Neural cell (in vitro differentiated cells): ENCODE results near the gene TUBB. TPM values are rescaled to one million over a fixed set of nuclear protein-coding genes. Genes with fewer than 3 reads are reported as not detected.

ENCODE experiments used
- H2AFZ ChIP-seq: fragments of 200-600, 300-800 bp; sonication (generic), shearing (Covaris generic); 2 replicates; pipeline ENCODE4 v1.6.0; 2014; ENCODE audit warnings: low read depth, mild to moderate bottlenecking, antibody characterized with exemption, low read length, moderate library complexity
- H3F3A ChIP-seq: fragments of 200-600 bp; shearing (Covaris generic); 2 replicates; pipeline ENCODE4 v1.6.1; 2016; ENCODE audit warnings: mild to moderate bottlenecking, moderate library complexity, mixed read lengths, antibody characterized with exemption, low read length; ENCODE audit not compliant: insufficient read depth, poor library complexity, severe bottlenecking
- H3K27ac ChIP-seq: fragments of 200-600, 300-800 bp; sonication (generic), shearing (Covaris generic); 2 replicates; pipeline ENCODE4 v1.5.1; 2014; ENCODE audit warnings: mild to moderate bottlenecking, low read length, moderate library complexity
- H3K27me3 ChIP-seq: fragments of 300-800, 200-600 bp; sonication (generic), shearing (Covaris generic); 2 replicates; pipeline ENCODE4 v1.6.0; 2014; ENCODE audit warnings: mild to moderate bottlenecking, low read depth, low read length, moderate library complexity; ENCODE audit not compliant: insufficient read depth
- H3K36me3 ChIP-seq: fragments of 300-800, 200-600 bp; sonication (generic), shearing (Covaris generic); 2 replicates; pipeline ENCODE4 v1.5.1; 2014; ENCODE audit warnings: mild to moderate bottlenecking, antibody characterized with exemption, low read length, moderate library complexity; ENCODE audit not compliant: insufficient read depth
- H3K4me2 ChIP-seq: fragments of 300-800, 200-600 bp; sonication (generic), shearing (Covaris generic); 2 replicates; pipeline ENCODE4 v1.6.0; 2014; ENCODE audit warnings: mild to moderate bottlenecking, low read length
- H3K4me3 ChIP-seq: fragments of 300-800, 200-600 bp; sonication (generic), shearing (Covaris generic); 2 replicates; pipeline ENCODE4 v1.5.1; 2014; ENCODE audit warnings: mild to moderate bottlenecking, low read length, moderate library complexity
- H3K79me2 ChIP-seq: fragments of 200-600 bp; shearing (Covaris generic); replicated peaks from 2 replicates; pipeline ENCODE4 v1.6.0; 2014; ENCODE audit warnings: mild to moderate bottlenecking, low read length, moderate library complexity; ENCODE audit not compliant: insufficient read depth
- H3K9ac ChIP-seq: fragments of 300-800, 200-600 bp; sonication (generic), shearing (Covaris generic); 2 replicates; pipeline ENCODE4 v1.6.1; 2016; ENCODE audit warnings: mild to moderate bottlenecking, low read length, mixed read lengths
- H3K9me2 ChIP-seq: fragments of 200-600 bp; shearing (Covaris generic); 2 replicates; pipeline ENCODE4 v1.6.1; 2016; ENCODE audit warnings: mild to moderate bottlenecking, low read length, mixed read lengths; ENCODE audit not compliant: insufficient read depth
- H3K9me3 ChIP-seq: fragments of 200-600, 300-800 bp; sonication (generic), shearing (Covaris generic); 2 replicates; pipeline ENCODE4 v1.6.1; 2016; ENCODE audit warnings: mild to moderate bottlenecking, mixed run types, low read length, moderate library complexity, mixed read lengths
- H4K20me1 ChIP-seq: fragments of 200-600 bp; shearing (Covaris generic); 2 replicates; pipeline ENCODE4 v1.6.1; 2016; ENCODE audit warnings: mild to moderate bottlenecking, mixed run types; ENCODE audit not compliant: insufficient read depth
- CTCF ChIP-seq: fragments of 450-650 bp; IDR thresholded peaks from 2 replicates; pipeline ENCODE4 v1.5.1; 2014; ENCODE audit warnings: antibody characterized with exemption, mild to moderate bottlenecking, moderate library complexity; ENCODE audit not compliant: poor library complexity, severe bottlenecking
- EP300 ChIP-seq: fragments of 450-650 bp; conservative IDR thresholded peaks from 2 replicates; pipeline ENCODE4 v1.6.1; 2014; ENCODE audit warnings: antibody characterized with exemption, mild to moderate bottlenecking, moderate library complexity; ENCODE audit not compliant: poor library complexity, severe bottlenecking
- EZH2 ChIP-seq: fragments of 200-600, 300-800 bp; shearing (Covaris generic), sonication (generic); IDR thresholded peaks from 2 replicates; pipeline ENCODE4 v1.6.1; 2014; ENCODE audit warnings: antibody characterized with exemption, low read length, borderline replicate concordance, mild to moderate bottlenecking; ENCODE audit not compliant: insufficient read depth, poor library complexity, severe bottlenecking
- MXI1 ChIP-seq: fragments of 450-650 bp; conservative IDR thresholded peaks from 2 replicates; pipeline ENCODE4 v1.6.1; 2014; ENCODE audit warnings: antibody characterized with exemption, mild to moderate bottlenecking; ENCODE audit not compliant: poor library complexity, severe bottlenecking
- POLR2AphosphoS5 ChIP-seq: IDR thresholded peaks from 2 replicates; pipeline ENCODE4 v1.6.1; 2012
- RAD21 ChIP-seq: fragments of 450-650 bp; conservative IDR thresholded peaks from 2 replicates; pipeline ENCODE4 v1.6.1; 2014; ENCODE audit warnings: antibody characterized with exemption, mild to moderate bottlenecking, moderate library complexity
- REST ChIP-seq: IDR thresholded peaks from 2 replicates; pipeline ENCODE4 v1.6.1; 2012; ENCODE audit warnings: borderline replicate concordance
- SMC3 ChIP-seq: fragments of 450-650 bp; conservative IDR thresholded peaks from 2 replicates; pipeline ENCODE4 v1.6.1; 2014; ENCODE audit warnings: antibody characterized with exemption, mild to moderate bottlenecking, moderate library complexity; ENCODE audit not compliant: poor library complexity
- TAF1 ChIP-seq: IDR thresholded peaks from 2 replicates; pipeline ENCODE4 v1.6.1; 2012; ENCODE audit warnings: low read depth
- polyA plus RNA-seq: library from polyadenylated mRNA; depleted of rRNA; stranded (reverse); fragments of >200 nt; gene quantifications from 2 replicates; pipeline ENCODE4 v1.2.3, GENCODE V29; 2014

Gene TUBB
- polyA plus RNA-seq, 1 donor from 2014 or later = 711 TPM

GRCh38 chr6:30719356-30719755 lies 796 bp upstream of the TUBB start:
- H3K4me3 ChIP-seq = peak overlapping the region; percentile 99
- H3K79me2 ChIP-seq = peaks cover 63% of the 10 kb centered on the region
- H2AFZ ChIP-seq = peak overlapping the region; percentile 42

GRCh38 chr6:30720738-30721197 lies 616 bp downstream of the TUBB start:
- Histone ChIP-seq H4K20me1 (peaks cover 41% of the 10 kb centered on the region), H3K9ac (peak overlapping the region; percentile 100), H3K4me2 (no peak overlapping the region), H3F3A (peaks cover 17% of the 10 kb centered on the region), H3K27me3 (no peaks in the 10 kb centered on the region), H3K9me2 (no peaks in the 10 kb centered on the region), H3K27ac (peak overlapping the region; percentile 100), H3K4me3 (peak overlapping the region; percentile 99), H3K9me3 (no peaks in the 10 kb centered on the region), H3K36me3 (peaks cover 6% of the 10 kb centered on the region), H2AFZ (no peak overlapping the region), H3K79me2 (peaks cover 75% of the 10 kb centered on the region)
- TF ChIP-seq SMC3 (no peak), TAF1 (no peak), POLR2AphosphoS5 (peak; percentile 5), EZH2 (no peak)

More at GRCh38 chr6:30719356-30719755, 796 bp upstream of the TUBB start:
- Histone ChIP-seq H3K27ac (peak overlapping the region; percentile 100), H3F3A (peaks cover 11% of the 10 kb centered on the region), H3K9me2 (no peaks in the 10 kb centered on the region), H4K20me1 (peaks cover 27% of the 10 kb centered on the region), H3K27me3 (no peaks in the 10 kb centered on the region), H3K9ac (peak overlapping the region; percentile 100), H3K9me3 (no peaks in the 10 kb centered on the region), H3K4me2 (peak overlapping the region; percentile 77), H3K36me3 (peaks cover 6% of the 10 kb centered on the region)
- TF ChIP-seq EZH2 = no peak
- TF ChIP-seq MXI1 = no peak
- no peak for TF ChIP-seq EP300
- TF ChIP-seq REST = no peak
- no peak for TF ChIP-seq RAD21
- TF ChIP-seq TAF1 = no peak
- no peak for TF ChIP-seq SMC3
- TF ChIP-seq POLR2AphosphoS5 = no peak
- no peak for TF ChIP-seq CTCF
